Body of pancreas (tissue), 4 donors: ENCODE results near the gene GRK1.

Experiments used
- CTCF ChIP-seq, 7 experiments: fragments of 450-650 bp in 4 of 7; fragments of 200-600 bp in 3 of 7; sonication (generic) in 3 of 7; IDR thresholded peaks; one replicate each; pipeline ENCODE4 v1.5.1; 2016 to 2019; ENCODE audit warnings: antibody characterized with exemption in 7 of 7
- POLR2A ChIP-seq, 3 donors: fragments of 450-650 bp; IDR thresholded peaks; one replicate each; pipeline ENCODE4 v1.6.1; 2016; ENCODE audit warnings: antibody characterized with exemption in 3 of 3, mild to moderate bottlenecking in 2 of 3

GRCh38 chr13:113786262-113786841, 119.3 kb downstream of the GRK1 start:
- TF ChIP-seq CTCF (IDR thresholded peaks at IDR 0.05) (no peak), POLR2A (IDR thresholded peaks at IDR 0.05) (no peak)
